Nephron progenitor cell (in vitro differentiated cells): ENCODE results near the gene FMNL2.

Experiments
- DNase-seq: peaks from one replicate; pipeline ENCODE4 v3.0.0; 2021
- H3K27ac Mint-ChIP-seq: 2 replicates; pipeline ENCODE4 v1.8.0; 2021; ENCODE audit warnings: mild to moderate bottlenecking, moderate library complexity, mixed read lengths
- H3K27me3 Mint-ChIP-seq: 2 replicates; pipeline ENCODE4 v1.8.0; 2021; ENCODE audit warnings: mild to moderate bottlenecking, low read depth, mixed read lengths; ENCODE audit not compliant: poor library complexity
- H3K36me3 Mint-ChIP-seq: 2 replicates; pipeline ENCODE4 v1.8.0; 2021; ENCODE audit warnings: low read depth, mixed read lengths
- H3K4me1 Mint-ChIP-seq: 2 replicates; pipeline ENCODE4 v1.8.0; 2021; ENCODE audit warnings: mixed read lengths
- H3K4me3 Mint-ChIP-seq: 2 replicates; pipeline ENCODE4 v1.8.0; 2021; ENCODE audit warnings: mild to moderate bottlenecking, moderate library complexity, mixed read lengths
- H3K9me3 Mint-ChIP-seq: 2 replicates; pipeline ENCODE4 v1.8.0; 2021; ENCODE audit warnings: mild to moderate bottlenecking, moderate library complexity, mixed read lengths
- TF ChIP-seq, protein P1 (sequence below): fragments of 200-600 bp; sonication (generic); IDR thresholded peaks from 2 replicates; pipeline ENCODE4 v1.5.0; 2021; ENCODE audit warnings: antibody characterized with exemption

Gene FMNL2

GRCh38 chr2:152644189-152644873 is 309.4 kb downstream of the FMNL2 start:
- Mint-ChIP-seq H3K27ac (peak overlapping the region; percentile 21), H3K4me3 (no peak overlapping the region), H3K4me1 (no peaks in the 10 kb centered on the region), H3K9me3 (no peaks in the 10 kb centered on the region), H3K27me3 (no peaks in the 10 kb centered on the region), H3K36me3 (peaks cover 56% of the 10 kb centered on the region)
- DNase-seq: no peak
- TF ChIP-seq, protein P1, sequence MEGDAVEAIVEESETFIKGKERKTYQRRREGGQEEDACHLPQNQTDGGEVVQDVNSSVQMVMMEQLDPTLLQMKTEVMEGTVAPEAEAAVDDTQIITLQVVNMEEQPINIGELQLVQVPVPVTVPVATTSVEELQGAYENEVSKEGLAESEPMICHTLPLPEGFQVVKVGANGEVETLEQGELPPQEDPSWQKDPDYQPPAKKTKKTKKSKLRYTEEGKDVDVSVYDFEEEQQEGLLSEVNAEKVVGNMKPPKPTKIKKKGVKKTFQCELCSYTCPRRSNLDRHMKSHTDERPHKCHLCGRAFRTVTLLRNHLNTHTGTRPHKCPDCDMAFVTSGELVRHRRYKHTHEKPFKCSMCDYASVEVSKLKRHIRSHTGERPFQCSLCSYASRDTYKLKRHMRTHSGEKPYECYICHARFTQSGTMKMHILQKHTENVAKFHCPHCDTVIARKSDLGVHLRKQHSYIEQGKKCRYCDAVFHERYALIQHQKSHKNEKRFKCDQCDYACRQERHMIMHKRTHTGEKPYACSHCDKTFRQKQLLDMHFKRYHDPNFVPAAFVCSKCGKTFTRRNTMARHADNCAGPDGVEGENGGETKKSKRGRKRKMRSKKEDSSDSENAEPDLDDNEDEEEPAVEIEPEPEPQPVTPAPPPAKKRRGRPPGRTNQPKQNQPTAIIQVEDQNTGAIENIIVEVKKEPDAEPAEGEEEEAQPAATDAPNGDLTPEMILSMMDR: no peak

DNA sequence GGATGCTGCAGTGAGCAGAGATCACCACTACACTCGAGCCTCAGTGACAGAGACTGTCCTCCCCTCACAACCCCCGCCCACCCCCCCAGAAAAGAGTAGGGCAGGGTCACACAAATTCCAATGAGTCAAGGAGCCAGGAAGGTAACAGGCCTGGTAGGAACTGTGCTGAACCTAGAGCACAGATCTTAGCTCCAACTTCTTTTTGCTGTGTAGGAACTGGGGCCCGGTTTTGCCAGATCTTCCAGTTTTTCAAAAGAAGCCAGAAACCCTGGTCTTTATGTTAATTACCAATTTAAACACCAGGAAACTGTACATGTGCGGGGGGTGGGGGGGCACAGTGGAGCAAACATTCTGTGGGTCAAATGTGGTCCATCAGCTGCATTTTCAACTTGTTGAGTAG is 311.3 kb downstream of the FMNL2 start:
- Mint-ChIP-seq H3K4me1 (no peaks in the 10 kb centered on the region), H3K4me3 (no peak overlapping the region), H3K27me3 (no peaks in the 10 kb centered on the region), H3K36me3 (peaks cover 46% of the 10 kb centered on the region), H3K27ac (peak overlapping the region; percentile 88), H3K9me3 (no peaks in the 10 kb centered on the region)
- TF ChIP-seq, protein P1: no peak
- DNase-seq: no peak

DNA sequence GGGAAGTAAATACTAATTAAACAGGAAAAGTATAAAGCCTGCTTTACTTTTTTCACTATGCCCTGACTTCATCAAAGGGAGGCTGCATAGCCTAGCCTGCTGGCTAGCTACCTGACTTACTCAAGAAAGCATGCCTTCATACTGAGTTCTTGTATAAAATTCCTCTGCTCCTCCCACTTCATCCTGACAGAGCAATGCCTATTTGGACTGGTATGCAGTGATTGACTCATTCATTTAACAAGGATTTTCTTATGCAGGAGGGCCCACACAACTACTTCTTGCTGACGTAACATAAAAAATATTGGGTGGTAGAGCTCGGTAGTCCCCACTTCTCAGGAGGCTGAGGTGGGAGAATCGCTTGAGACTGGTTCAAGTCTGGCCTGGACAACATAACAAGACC is 311.8 kb downstream of the FMNL2 start:
- TF ChIP-seq, protein P1: no peak
- Mint-ChIP-seq H3K4me3 (no peak overlapping the region), H3K27me3 (no peaks in the 10 kb centered on the region), H3K36me3 (peaks cover 41% of the 10 kb centered on the region), H3K4me1 (no peaks in the 10 kb centered on the region), H3K27ac (peak overlapping the region; percentile 97), H3K9me3 (no peaks in the 10 kb centered on the region)
- DNase-seq: no peak

DNA sequence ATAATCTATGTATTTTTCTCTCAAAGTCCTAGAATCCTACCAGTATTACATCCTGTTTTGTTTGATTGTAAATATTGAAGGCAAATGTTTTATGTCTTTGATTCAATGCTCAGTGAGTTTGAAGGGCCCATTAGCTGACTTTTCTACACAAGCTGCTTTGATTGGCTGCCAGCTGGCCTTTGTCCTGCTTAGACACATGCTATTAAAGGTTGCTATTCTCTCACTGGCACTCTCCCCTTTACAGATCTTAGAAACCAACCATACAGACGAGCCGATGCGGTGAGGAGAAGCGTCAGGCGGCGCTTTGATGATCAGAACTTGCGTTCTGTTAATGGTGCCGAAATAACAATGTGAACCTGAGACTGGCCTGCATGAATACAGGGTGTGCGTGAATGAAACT is 312.6 kb downstream of the FMNL2 start:
- DNase-seq: no peak
- Mint-ChIP-seq H3K4me1 (no peaks in the 10 kb centered on the region), H3K36me3 (peaks cover 34% of the 10 kb centered on the region), H3K27me3 (no peaks in the 10 kb centered on the region), H3K4me3 (no peak overlapping the region), H3K9me3 (no peaks in the 10 kb centered on the region), H3K27ac (peak overlapping the region; percentile 83)
- TF ChIP-seq, protein P1: no peak

DNA sequence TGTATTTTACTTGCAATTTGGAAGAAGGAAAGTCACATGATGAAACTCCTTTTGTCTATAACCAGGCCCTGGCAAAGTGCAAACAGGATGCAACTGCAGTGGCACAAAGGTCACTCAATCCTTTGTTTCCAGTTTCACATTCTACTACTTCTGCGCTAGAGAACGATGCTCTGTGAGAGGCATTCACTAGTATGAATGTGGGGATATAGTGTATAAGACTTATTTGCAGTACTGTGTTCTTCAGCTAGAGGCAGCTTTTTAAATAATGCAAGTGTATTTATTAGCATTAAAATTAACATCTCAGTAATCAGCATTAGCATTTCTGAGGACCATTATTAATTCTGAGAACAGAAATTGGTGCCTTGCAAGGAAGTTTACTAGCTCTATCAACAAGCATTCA is 313.4 kb downstream of the FMNL2 start:
- Mint-ChIP-seq H3K27me3 (no peaks in the 10 kb centered on the region), H3K9me3 (no peaks in the 10 kb centered on the region), H3K36me3 (peaks cover 27% of the 10 kb centered on the region), H3K4me1 (no peaks in the 10 kb centered on the region), H3K27ac (peak overlapping the region; percentile 83), H3K4me3 (no peak overlapping the region)
- TF ChIP-seq, protein P1: no peak
- no peak for DNase-seq

DNA sequence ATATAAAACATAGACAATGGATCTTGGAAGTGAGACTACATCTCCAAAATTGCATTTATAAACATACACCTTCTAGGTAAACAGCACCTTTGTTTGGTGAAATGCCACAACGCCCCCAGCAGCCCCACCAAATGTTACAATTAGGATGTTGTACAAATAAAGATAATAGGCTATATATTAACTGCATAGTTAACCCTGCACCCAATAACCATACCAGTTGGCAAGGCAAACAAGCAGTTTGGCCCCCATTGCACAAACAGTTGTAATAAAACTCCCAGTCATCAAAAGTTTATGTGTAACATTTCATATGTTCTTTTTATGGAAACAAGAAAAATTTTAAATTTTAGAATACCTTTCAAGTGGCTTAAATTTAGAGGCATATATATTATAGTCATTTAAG is 315.0 kb downstream of the FMNL2 start:
- Mint-ChIP-seq H3K36me3 (peaks cover 27% of the 10 kb centered on the region), H3K27ac (no peak overlapping the region), H3K4me3 (no peak overlapping the region), H3K27me3 (no peaks in the 10 kb centered on the region), H3K9me3 (no peaks in the 10 kb centered on the region), H3K4me1 (no peaks in the 10 kb centered on the region)
- TF ChIP-seq, protein P1: no peak
- DNase-seq: no peak
